ENCODE data around the gene IFNL1.

DNA sequence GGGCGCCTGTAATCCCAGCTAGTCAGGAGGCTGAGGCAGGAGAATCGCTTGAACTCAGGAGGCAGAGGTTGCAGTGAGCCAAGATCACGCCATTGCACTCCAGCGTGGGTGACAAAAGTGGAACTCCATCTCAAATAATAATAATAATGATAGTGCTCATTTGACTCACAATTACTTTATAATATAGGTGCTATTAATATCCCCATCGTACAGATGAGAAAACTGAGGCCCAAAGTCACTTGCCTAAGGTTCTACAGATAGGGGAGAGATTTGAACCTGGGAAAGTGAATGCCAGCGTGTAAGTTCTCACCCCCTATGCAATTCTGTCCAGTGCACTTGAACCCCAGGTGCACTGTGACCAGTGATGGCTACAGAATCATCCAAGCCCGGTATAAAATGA lies 33.7 kb downstream of the IFNL1 start:
- TF ChIP-seq, protein P1, sequence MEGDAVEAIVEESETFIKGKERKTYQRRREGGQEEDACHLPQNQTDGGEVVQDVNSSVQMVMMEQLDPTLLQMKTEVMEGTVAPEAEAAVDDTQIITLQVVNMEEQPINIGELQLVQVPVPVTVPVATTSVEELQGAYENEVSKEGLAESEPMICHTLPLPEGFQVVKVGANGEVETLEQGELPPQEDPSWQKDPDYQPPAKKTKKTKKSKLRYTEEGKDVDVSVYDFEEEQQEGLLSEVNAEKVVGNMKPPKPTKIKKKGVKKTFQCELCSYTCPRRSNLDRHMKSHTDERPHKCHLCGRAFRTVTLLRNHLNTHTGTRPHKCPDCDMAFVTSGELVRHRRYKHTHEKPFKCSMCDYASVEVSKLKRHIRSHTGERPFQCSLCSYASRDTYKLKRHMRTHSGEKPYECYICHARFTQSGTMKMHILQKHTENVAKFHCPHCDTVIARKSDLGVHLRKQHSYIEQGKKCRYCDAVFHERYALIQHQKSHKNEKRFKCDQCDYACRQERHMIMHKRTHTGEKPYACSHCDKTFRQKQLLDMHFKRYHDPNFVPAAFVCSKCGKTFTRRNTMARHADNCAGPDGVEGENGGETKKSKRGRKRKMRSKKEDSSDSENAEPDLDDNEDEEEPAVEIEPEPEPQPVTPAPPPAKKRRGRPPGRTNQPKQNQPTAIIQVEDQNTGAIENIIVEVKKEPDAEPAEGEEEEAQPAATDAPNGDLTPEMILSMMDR (IDR thresholded peaks at IDR 0.05) = no peak
- no peak for TF ChIP-seq POLR2A (IDR thresholded peaks at IDR 0.05)

Data from prostate gland (tissue), 2 donors.